Measurements from ENCODE around the gene DGKQ.

The DGKQ gene

DNA sequence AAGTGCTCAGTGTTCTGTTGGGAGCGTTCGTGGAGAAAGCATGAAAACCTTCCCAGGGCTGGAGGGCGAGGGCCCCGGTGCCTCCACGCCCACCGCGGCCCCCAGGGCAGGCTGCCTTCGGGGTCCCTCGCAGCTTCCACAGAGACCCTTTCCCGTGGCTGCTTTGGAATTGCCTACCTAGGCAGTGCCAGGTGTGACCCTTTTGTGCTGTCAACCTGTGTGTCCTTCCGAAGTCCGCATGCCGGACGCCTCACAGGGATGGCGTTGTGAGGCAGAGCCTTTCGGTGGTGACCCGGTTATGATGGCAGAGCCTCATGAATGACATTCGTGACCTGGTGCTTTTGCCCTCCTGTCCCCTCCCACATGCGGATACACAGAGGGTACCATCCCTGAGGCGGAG is 23.7 kb downstream of the DGKQ start:
- H2AFZ ChIP-seq (ENCODE audit: low read depth, low read length, severe bottlenecking), result no peak overlapping the region
- no peak overlapping the region for H3K4me2 ChIP-seq (ENCODE audit: low read depth, low read length, poor library complexity, severe bottlenecking)
- no peaks in the 10 kb centered on the region for H3K9me3 ChIP-seq (ENCODE audit: insufficient read depth, low read length)
- TF ChIP-seq, protein P1, sequence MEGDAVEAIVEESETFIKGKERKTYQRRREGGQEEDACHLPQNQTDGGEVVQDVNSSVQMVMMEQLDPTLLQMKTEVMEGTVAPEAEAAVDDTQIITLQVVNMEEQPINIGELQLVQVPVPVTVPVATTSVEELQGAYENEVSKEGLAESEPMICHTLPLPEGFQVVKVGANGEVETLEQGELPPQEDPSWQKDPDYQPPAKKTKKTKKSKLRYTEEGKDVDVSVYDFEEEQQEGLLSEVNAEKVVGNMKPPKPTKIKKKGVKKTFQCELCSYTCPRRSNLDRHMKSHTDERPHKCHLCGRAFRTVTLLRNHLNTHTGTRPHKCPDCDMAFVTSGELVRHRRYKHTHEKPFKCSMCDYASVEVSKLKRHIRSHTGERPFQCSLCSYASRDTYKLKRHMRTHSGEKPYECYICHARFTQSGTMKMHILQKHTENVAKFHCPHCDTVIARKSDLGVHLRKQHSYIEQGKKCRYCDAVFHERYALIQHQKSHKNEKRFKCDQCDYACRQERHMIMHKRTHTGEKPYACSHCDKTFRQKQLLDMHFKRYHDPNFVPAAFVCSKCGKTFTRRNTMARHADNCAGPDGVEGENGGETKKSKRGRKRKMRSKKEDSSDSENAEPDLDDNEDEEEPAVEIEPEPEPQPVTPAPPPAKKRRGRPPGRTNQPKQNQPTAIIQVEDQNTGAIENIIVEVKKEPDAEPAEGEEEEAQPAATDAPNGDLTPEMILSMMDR (IDR thresholded peaks at IDR 0.05; ENCODE audit: insufficient read depth, low read length, poor library complexity, severe bottlenecking), result no peak
- no peak for TF ChIP-seq EZH2phosphoT487 (conservative IDR thresholded peaks at IDR 0.05; ENCODE audit: low read length)
- H3K9ac ChIP-seq (ENCODE audit: low read length), result no peak overlapping the region
- H3K4me3 ChIP-seq (ENCODE audit: insufficient read depth, low read length, poor library complexity, severe bottlenecking), result no peak overlapping the region
- H3K9me2 ChIP-seq (replicated peaks; ENCODE audit: insufficient read depth, low read length), result no peaks in the 10 kb centered on the region
- no peak overlapping the region for H3K27ac ChIP-seq (ENCODE audit: low read depth, low read length)
- no peaks in the 10 kb centered on the region for H3F3A ChIP-seq (ENCODE audit: insufficient read depth)
- H3K79me2 ChIP-seq (ENCODE audit: insufficient read depth, low read length), result no peaks in the 10 kb centered on the region
- no peaks in the 10 kb centered on the region for H3K27me3 ChIP-seq (ENCODE audit: low read length)
- no peaks in the 10 kb centered on the region for H3K36me3 ChIP-seq (ENCODE audit: low read length)
- H4K20me1 ChIP-seq (ENCODE audit: low read depth, low read length), result no peaks in the 10 kb centered on the region

DNA sequence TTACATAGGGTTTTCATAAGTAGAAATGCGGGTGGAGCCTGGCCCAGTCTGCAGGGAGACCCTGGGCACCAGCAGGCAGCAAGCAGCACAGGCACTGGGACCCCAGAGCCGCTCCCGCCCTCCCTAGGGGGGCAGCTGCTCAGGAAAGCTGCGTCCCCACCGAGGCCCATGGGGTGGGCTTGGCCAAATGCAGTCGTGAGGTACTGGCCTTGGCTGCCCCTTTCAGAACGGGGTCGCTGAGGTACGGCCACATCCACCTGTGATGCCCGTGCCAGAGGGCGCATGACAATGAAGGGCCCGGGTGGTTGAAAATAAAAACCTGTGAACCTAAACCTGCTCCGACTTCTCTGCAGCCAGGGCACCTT is 24.5 kb downstream of the DGKQ start:
- Histone ChIP-seq H3K9me3 (ENCODE audit: insufficient read depth, low read length) (no peaks in the 10 kb centered on the region), H3K9ac (ENCODE audit: low read length) (no peak overlapping the region), H3K36me3 (ENCODE audit: low read length) (no peaks in the 10 kb centered on the region), H3K4me2 (ENCODE audit: low read depth, low read length, poor library complexity, severe bottlenecking) (no peak overlapping the region), H3K9me2 (replicated peaks; ENCODE audit: insufficient read depth, low read length) (no peaks in the 10 kb centered on the region), H3F3A (ENCODE audit: insufficient read depth) (no peaks in the 10 kb centered on the region), H4K20me1 (ENCODE audit: low read depth, low read length) (no peaks in the 10 kb centered on the region), H3K27ac (ENCODE audit: low read depth, low read length) (no peak overlapping the region), H2AFZ (ENCODE audit: low read depth, low read length, severe bottlenecking) (no peak overlapping the region), H3K4me3 (ENCODE audit: insufficient read depth, low read length, poor library complexity, severe bottlenecking) (no peak overlapping the region), H3K79me2 (ENCODE audit: insufficient read depth, low read length) (no peaks in the 10 kb centered on the region), H3K27me3 (ENCODE audit: low read length) (no peaks in the 10 kb centered on the region)
- TF ChIP-seq, protein P1 (IDR thresholded peaks at IDR 0.05; ENCODE audit: insufficient read depth, low read length, poor library complexity, severe bottlenecking), result no peak
- no peak for TF ChIP-seq EZH2phosphoT487 (conservative IDR thresholded peaks at IDR 0.05; ENCODE audit: low read length)

DNA sequence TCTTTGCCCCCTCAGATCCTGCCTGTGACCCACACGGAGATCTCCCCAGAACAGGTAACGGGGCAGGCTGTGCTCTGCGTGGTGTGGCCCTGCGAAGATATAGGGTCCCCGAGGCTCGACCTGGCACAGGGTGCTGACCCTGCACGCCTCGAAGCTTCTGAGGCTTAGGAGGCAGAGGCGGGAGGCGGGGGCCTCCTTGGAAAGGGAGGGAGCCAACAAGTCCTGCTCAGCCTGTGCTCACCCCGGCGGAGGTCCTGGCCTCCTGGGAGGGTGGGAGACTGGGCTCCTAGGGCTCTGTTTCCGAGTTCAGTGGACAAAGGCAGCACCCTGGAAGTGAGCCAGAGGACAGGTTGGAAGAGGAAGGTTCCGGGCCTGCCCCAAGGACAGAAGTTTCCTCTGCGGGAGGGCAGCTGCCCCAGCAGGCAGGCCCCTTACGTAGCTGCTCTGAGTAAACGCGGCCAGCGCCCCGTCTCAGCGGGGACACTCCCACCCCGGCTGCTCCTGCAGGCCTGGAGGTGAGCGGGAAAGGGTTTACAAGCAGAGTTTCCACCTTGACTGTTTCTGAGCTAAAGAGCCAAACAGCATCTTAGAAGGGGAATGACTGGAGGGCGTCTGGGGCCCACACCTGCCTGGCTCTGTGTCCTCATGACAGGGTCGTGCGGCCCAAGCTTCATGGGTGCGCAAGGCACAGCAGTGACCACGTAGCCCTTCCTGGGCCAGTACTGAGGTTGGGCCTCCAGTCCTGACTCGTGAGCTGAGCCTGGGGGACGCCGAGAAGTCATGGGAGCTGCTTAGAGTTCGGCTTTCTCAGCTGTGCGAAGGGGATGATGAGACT is 25.1 kb downstream of the DGKQ start:
- H3K27ac ChIP-seq (ENCODE audit: low read depth, low read length), result no peak overlapping the region

More for the DNA sequence above, 25.1 kb downstream of the DGKQ start:
- Histone ChIP-seq H3K9me3 (ENCODE audit: insufficient read depth, low read length) (no peaks in the 10 kb centered on the region), H3K36me3 (ENCODE audit: low read length) (no peaks in the 10 kb centered on the region), H3K27me3 (ENCODE audit: low read length) (no peaks in the 10 kb centered on the region), H3K4me2 (ENCODE audit: low read depth, low read length, poor library complexity, severe bottlenecking) (no peak overlapping the region), H3K9ac (ENCODE audit: low read length) (no peak overlapping the region), H4K20me1 (ENCODE audit: low read depth, low read length) (no peaks in the 10 kb centered on the region), H3K9me2 (replicated peaks; ENCODE audit: insufficient read depth, low read length) (no peaks in the 10 kb centered on the region), H3K4me3 (ENCODE audit: insufficient read depth, low read length, poor library complexity, severe bottlenecking) (no peak overlapping the region), H3F3A (ENCODE audit: insufficient read depth) (no peaks in the 10 kb centered on the region), H3K79me2 (ENCODE audit: insufficient read depth, low read length) (no peaks in the 10 kb centered on the region), H2AFZ (ENCODE audit: low read depth, low read length, severe bottlenecking) (no peak overlapping the region)
- TF ChIP-seq, protein P1 (IDR thresholded peaks at IDR 0.05; ENCODE audit: insufficient read depth, low read length, poor library complexity, severe bottlenecking), result no peak
- TF ChIP-seq EZH2phosphoT487 (conservative IDR thresholded peaks at IDR 0.05; ENCODE audit: low read length), result no peak

Data from SU-DHL-6 (cell line).